Dedifferentiated amniotic fluid mesenchymal stem cell (primary cell): ENCODE data around the gene PKD1L1.
"Not testable (repeated sequence)": the region's sequence is repeated elsewhere in the genome, so short reads cannot be mapped to it uniquely, and the experiment has no call there.

ENCODE experiments used
- DNase-seq: peaks from one replicate; pipeline ENCODE4 v3.0.0-alpha.2; 2016; ENCODE audit errors: extremely low spot score

PKD1L1 gene

DNA sequence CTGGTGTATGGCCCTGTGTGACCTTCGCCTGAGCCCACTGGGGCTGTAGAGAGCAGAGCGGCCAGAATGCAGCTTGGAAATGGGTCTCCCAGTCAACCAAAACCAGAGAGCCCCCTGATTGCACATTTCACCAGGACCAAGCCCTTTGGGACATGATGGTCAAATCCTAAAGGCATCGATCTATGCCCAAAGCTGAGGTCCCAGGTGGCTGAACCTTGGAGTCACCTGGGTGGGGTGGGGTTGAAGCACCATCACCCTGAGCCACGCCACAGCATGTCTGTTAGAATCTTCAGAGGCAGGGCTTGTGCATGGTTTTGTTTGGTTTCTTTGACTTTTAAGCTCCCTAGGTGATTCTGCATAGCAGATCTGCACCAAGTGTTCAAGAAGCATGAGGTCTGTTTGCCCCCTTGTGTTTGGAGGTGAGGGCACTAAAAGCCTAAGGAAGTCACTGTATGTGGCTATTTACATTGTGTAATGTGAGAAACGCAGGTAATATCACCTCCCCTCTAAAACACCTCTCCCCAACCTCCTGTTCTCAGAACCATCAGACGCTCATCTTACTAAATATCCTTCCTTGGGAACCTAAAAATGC lies 9.6 kb downstream of the PKD1L1 start:
- DNase-seq, result no peak

DNA sequence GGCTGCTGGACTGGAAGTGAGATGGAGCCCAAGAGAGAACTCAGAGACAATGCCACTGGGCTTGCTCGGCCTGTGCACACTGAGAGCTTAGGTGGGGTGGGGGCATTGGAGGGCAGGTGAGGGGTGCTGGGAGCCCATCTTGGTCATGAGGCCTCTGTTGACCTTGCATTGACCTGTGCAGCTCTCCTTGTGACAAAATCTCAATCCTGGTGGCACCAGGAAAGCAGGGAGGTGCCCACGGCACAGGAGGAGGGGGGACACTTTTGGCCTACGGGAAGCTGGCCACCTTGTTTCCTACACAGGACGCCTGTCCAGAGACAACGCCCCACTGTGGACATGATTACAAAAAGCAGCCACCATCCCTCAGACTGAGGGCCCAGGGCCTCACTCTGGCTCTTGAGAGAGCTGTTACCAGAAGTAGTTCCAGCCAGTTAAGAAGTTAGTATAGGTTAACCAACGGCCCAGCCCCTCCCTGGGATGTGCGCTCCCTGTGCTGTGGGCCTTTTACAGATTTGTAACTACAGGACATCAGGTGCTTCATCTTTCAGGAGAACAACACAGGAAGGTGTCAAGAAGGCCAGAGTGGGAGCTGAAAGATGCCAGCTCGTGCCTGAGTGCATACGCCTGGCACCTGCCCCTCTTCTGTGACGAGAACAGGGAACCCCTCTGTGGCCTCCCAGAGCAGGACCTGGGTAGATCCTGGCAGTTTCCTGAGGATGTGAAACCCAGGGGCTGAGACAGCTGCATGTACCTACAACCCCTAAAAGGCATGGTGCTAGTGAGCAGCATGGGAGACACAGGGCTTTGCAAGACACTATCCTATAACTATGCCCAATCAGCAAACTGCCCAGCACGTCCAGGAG lies 10.3 kb downstream of the PKD1L1 start:
- DNase-seq, result no peak

DNA sequence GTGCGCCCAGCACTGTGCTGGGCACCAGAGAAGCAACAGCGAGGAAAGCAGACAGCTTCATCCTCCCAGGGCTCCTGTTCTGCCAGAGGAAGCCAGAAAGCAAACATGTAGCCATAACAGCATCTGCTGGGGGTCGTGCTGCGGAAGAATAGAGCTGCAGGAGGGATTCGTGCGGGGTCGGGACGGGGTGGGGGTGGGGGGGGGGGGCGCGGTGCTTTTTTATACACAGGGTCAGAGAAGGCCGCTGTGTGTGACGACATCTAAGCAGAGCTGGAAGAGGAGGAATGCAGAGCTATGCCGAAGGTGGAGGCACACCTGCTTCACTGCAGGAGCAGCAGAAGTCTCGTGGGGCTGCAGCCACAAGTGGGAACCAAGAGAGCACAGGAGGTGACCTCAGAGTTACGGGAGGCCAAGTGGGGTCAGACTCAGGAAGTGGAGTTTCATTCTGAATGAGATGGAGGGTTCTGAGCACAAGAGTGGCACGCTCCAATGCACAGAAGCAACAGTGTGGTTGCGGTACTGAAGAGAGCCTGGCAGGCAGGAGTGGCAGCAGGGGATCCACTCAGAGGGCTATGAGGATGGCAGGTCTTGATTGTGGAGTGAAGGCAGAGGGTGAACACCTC lies 11.1 kb downstream of the PKD1L1 start:
- no peak for DNase-seq

DNA sequence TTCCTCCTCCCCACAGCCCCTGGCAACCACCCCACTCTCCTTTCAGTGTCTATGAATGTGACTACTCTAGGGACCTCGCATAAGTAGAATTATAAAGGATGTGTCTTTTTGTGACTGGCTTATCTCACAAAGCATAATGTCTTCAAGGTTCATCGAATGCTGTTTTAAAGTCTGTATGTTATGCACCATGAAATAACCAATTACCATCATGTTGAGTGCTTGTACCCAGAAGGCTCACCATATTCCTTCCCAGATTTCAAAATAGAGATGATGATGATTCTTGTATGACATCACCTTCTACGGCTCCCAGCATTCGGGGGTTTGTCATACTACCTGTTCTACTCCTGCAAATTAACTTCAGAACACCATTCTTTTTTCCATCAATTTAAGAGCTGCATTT lies 11.9 kb downstream of the PKD1L1 start:
- no peak for DNase-seq

DNA sequence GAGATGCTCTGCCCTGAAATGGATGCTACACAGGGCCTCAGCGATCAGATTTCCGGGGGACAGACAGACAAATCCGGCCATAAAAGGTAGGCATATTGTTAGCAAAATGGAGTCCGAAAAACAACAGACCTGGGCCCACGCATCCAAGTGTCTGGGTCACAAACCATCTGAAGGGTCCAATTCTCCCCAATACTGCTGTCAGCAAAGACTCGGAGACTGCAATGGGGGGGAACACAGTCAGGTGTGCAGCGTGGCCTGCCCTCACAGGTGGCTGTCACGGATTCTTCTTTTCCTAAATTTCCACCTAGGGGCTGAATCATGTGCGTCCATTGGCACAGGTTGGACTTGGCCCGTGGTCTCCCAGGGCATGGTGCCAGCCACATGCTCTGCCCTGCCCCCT lies 12.9 kb downstream of the PKD1L1 start:
- DNase-seq, result no peak

DNA sequence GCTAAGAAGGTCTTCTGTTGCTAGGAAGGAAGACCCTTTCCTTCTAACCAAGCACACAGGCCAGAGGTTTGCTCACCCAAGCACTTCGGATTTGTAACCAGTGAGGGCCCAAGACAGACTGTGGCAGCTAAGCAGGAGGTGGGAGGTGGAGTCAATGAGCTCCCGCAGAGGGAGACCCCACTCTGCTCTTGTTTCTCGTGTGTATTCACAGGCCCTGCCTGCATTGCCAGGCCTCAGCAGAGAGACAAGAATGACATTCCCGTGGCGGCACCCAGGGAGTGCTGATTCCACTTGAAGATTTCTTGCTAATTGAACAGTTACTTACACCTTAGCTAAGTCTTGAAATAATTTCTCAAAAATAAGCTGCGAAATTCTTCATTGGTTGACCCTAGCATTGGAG lies 13.4 kb downstream of the PKD1L1 start:
- DNase-seq, result no peak

DNA sequence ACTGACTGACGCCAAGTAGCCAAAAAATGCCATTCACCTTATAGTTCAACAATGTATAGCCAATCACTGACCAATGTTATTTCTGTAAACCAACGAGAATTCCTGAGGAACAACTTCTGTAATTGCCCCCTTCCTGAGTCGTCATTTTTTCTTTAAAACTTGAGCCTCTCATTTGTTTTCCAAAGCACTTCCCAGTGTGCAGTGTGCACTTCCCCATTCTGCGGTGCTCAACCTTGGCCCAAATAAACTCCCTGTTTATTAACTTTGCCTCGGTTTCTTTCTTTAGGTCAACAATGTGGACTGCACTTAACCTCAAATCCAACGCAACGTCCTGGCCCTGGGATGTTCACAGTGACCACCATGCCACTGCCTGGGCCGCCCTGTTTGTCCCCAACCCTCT lies 15.1 kb downstream of the PKD1L1 start:
- DNase-seq, result no peak

DNA sequence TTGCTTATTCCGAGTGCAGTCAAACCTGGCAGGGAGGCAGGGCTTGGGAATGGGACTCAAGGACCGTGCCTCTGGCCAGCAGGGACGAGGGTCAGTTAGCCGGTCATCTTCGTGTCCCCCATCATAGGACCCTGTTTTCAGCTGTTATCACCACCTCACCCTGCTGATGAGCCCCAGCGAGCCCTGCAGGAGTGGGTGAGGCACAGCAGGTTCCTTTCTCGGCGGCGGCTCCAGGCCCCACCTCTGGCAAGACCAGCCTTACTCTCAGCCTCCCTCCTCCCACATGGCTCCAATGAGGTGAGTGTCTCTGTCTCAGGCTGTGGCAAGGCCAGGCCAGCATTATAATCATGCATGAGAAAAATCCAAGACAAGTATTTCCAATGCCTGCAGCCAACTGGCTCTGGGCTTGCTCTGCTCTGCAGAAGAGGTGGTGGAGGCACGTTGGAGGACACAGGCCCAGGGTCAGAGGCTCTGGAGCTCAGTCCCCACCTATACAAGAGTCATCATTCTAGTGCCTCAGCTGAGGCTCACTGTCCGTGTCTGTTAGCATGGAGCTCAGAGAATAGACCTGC lies 15.7 kb downstream of the PKD1L1 start:
- DNase-seq, result no peak

DNA sequence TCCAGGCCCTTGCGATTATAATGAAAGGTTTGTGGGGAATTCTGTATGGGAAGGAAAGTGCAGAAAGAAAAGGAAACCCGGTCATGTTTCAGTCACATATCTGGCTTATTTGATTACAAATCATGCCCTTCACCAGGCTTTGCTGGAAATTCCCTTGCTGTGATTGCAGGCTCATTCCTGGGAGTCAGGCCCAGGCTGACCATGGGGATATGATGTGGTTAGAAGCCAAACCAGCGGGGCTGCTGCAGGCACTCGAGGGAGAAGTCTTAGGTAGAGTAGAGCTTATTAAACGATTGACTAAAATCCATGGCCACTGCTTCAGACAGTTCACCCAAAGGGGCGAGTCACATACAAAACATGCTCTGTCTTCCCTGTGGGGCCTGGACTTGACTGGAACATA lies 16.2 kb downstream of the PKD1L1 start:
- peak; percentile 39 for DNase-seq

DNA sequence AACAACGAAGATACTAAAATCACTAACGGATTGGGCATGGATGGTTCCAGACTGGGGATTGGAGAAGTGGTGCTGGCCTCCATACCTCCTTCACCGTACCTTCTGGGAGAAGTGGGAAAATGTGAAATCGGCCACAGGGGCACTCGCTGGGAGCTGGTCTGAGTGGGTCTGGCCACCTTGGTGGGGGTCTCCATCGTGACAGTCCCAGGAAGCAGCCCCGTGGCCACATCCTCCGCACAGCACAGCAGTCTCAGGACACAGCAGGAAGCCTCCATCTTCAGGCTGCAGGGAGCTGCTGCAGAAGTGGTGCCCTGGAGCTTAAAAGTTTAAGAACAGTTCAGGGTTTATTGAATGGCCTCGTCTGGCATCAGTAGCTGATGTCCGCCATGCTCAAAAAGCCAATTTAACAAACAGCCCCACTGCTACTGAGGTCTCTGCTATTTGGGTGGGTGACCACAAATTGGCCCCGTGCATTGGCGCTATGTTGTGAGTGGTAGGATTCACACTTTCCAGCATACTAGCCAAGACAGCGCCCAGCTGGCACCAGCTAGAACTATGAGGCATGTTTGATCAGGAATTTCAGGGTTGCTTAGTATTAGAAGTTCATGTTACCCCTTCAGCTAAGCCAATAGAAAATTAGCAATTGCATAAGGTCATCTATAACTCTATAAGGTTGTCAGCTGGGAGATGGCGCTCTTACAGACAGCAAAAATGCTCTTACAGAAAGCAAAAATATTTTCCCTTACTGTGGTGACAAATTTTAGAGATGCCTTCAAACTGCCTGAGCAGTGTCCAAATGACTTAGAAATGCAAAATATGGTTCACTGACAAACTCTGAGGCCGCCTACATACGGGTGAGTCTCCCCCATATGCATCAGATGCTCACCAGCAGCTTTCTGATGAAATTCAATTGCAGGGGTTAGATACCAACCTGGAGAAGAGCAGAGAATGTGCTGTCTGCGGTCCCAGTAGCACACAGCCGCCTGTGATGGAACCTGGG lies 17.0 kb downstream of the PKD1L1 start:
- no peak for DNase-seq

DNA sequence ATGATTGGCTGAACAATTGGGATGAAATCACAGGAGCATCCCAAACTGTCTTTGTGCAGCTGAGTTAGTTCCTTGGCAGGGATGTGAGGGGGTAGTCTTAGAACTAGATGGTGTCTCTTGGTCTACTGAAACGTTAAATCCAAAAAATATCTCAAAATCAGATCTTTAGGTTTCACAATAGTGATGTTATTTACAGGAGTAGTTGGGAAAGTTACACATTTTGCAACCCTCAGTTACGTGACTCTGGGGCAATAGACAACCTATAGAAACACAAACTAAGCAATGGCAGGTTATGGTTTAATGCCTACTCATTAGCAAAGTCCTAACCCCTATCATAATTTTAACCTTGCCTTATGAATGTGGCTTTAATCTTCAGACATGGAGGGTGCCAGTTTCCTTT lies 24.0 kb downstream of the PKD1L1 start:
- no peak for DNase-seq

DNA sequence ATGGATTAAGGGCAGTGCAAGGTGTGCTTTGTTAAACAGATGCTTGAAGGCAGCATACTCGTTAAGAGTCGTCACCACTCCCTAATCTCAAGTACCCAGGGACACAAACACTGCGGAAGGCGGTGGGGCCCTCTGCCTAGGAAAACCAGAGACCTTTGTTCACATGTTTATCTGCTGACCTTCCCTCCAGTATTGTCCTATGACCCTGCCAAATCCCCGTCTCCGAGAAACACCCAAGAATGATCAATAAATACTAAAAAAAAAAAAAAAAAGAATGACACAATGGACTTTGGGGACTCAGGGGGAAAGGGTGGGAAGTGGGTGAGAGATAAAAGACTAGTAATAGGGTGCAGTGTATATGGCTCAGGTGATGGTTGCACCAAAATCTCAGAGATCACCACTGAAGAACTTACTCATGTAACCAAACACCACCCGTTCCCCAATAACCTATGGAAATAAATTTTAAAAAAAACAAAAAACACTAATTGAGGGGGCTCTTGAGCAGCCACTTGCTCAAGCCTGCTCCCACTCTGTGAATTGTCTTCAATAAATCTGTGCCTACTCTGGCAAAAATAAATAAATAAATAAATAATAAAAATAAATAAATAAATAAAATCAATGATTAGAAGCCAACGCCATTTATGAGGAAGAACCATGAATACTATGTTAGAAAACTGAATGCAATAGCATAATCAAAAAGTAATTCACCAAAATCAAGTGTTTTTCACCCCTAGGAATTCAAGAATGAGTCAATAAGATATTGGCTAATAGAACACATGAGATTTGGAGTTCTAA lies 25.0 kb downstream of the PKD1L1 start:
- DNase-seq, result not testable (repeated sequence)

DNA sequence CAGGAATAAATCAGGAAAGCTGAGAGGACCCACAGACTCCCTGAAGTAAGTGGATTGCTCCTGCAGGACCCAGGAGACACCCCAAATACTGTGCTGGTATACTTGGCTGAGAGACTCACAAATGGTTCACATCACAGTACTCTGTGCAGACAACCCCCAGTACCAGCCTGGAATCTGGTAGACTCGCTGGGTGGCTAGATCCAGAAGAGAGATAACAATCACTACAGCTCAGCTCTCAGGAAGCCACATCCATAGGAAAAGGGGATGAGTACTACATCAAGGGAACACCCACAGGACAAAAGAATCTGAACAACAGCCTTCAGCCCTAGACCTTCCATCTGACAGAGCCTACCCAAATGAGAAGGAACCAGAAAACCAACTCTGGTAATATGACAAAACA lies 31.8 kb downstream of the PKD1L1 start:
- not testable (repeated sequence) for DNase-seq

DNA sequence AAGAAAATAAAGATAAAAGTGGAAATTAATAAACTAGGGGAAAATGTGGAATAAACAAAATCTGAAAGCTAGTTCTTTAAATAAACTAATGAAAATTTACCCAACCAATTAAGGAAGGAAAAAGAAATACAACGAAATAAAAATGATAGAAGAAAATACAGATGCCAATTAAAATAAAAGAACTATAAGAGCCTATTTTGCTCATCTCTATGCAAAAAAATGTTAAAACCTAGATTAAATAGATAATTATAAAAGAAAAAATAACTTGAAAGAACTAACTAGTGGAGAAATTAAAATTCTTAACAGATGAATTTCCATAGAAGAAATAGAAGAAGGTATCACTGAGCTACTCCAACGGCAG lies 32.7 kb downstream of the PKD1L1 start:
- DNase-seq, result no peak

DNA sequence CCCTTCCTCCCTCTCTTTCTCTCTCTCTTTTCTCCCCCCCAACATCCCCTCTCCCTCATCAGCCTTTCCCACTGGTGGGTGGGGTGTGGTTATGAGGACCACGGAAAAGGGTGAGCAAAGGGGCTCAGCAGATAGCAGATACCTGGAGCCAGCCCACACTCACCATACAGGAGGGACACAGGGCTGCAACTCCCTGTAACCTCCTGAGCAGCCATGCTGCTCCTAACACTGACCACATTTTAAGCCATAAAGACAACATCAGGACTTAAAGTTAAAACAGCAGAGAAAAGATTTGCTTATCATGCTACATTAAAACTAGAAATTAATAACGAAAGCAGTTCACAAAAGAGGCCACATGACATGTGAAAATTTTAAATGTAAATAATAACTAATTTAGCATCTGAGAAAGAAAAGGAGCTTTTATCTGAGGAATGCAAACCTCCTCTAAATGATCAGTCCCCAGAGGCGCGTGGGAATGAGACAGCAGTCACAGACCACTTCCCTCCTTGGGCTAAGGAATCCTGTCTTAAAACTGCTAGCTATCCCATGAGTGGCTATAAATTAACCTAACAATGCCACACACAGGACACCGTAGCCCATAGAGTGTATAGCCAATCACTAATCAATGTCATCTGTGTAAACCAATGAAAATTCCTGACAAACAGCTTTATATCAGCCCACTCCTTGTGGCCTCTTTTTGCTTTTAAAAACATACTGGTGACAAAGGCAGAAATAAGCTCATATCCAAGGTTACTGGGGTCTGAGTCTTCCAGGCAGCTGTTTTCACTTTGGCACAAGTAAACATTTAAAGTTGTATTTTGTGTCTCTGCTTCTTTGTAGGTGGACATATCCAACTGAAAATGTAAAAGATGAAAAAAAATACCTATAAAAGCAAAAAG lies 33.3 kb downstream of the PKD1L1 start:
- no peak for DNase-seq

DNA sequence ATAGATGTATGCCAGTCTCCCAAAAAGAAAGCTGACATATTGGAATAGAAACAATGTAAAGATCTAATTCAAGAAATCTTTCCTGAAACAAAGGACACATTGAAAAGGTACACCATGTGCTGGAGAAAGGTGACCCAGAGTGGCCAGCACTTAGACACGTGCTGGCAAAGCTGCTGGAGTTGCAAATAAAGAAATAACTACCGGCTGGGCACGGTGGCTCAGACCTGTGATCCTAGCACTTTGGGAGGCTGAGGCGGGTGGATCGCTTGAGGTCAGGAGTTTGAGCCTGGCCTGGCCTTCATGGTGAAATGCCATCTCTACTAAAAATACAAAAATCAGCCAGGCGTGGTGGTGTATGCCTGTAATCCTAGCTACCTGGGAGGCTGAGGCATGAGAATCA lies 35.9 kb downstream of the PKD1L1 start:
- no peak for DNase-seq

DNA sequence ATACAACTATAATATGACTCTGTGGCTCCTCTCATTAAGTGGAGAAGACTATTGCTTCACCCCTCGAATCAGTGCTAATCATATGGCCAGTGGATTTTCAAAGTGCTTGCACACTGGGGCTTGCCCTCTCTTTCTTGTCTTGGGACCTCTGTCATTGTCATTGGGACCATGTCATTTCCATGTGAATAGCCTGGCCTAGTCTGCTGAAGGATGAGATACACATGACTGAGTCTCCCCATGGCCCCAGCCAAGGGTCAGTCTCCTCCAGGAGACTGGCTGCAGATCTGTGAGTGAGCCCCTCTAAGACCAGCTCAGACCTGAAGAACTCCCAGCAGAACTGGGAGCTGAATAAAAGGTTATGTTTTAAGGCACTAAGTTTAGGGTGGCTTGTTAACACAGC lies 39.5 kb downstream of the PKD1L1 start:
- no peak for DNase-seq

DNA sequence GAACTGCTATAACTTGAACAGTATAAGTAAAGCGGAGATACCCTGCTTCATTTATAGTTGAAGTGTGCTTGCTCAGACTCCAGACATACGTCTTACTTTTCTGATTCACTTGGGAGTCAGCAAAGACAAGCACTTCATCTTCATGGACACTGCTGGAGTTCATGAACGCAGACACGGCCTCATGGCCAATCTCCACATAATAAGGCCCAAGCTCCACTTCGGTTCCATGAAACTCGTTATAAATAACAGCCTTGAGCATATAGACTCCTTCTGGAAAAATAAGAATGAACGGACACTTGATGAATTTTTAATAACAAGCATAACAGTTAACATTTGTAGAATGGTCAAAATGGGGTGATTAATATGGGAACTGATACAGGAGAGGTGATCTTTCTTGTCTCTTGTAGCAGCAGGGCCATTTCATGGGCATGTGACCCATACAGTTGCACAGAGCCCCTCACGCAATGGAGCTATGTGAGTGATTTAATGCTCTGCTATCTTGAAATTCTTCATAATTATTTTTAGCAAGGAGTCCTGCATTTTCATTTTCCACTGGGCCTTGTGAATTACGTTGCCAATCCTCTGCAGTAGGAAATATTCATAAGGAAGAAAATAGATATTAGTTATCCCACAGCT lies 40.2 kb downstream of the PKD1L1 start:
- DNase-seq, result no peak

DNA sequence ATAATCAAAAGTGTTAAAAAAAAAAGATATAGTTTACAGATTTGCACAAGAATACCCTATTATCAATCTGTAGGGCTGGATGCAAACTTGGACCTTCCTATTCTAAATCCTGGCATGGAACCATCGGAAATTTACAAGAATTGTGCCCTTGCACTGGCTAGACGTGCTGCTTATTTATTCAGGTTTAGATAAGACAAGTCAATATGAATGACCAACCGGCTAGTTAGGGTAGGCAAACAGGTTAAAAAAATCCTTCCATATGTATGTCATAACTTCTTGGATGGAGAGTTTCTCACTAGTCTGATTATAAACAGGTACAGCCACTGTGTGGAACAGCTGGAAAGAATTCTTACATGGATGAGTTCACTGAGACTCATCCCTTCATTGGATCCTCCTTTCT lies 41.4 kb downstream of the PKD1L1 start:
- DNase-seq, result no peak
